RWPE1 (cell line): ENCODE results near the gene ANO1.

ENCODE experiments used
- CTCF ChIA-PET: fragments of 350-600 bp; sonication (Branson Sonifier 250); formaldehyde crosslinking; extraction: SDS; loops from one replicate; lab custom pipeline; 2021; lab: Yijun Ruan, JAX
- POLR2A ChIA-PET: fragments of 400-600 bp; formaldehyde crosslinking; extraction: SDS; loops from one replicate; lab custom pipeline; 2020; ENCODE audit warnings: antibody characterized with exemption; ENCODE audit not compliant: low non-redundant PET; lab: Yijun Ruan, JAX
- DNase-seq: peaks from one replicate; pipeline ENCODE4 v3.0.0; 2012; ENCODE audit warnings: low spot score
- H3K27ac ChIP-seq: fragments of 450-650 bp; 2 replicates; pipeline ENCODE4 v1.5.1; 2017
- CTCF ChIP-seq: fragments of 450-650 bp; conservative IDR thresholded peaks from 2 replicates; pipeline ENCODE4 v1.5.1; 2017; ENCODE audit warnings: low read depth, mild to moderate bottlenecking

The ANO1 gene

GRCh38 chr11:70164705-70165104 is 86.6 kb downstream of the ANO1 start:
- no peak overlapping the region for H3K27ac ChIP-seq
- POLR2A ChIA-PET, result no interaction called here
- CTCF ChIA-PET, result interaction anchor here (0.6 kb wide), 1 partner anchor 27 kb away, joined by 3 read pairs; no protein-coding TSS in a partner anchor
- no peak for TF ChIP-seq CTCF
- DNase-seq, result no peak

GRCh38 chr11:70167120-70167519 is 89.0 kb downstream of the ANO1 start:
- POLR2A ChIA-PET, result no interaction called here
- DNase-seq, result no peak
- no peak overlapping the region for H3K27ac ChIP-seq
- TF ChIP-seq CTCF, result no peak
- CTCF ChIA-PET, result interaction anchor here (0.5 kb wide), 1 partner anchor 96 kb away, joined by 3 read pairs; no protein-coding TSS in a partner anchor

- H3K27ac ChIP-seq, result no peak overlapping the region
- ChIA-PET CTCF (interaction anchor here (0.5 to 0.6 kb wide), 2 partner anchors 97 to 111 kb away, joined by 3 read pairs; no protein-coding TSS in a partner anchor), POLR2A (no interaction called here)
- no peak for TF ChIP-seq CTCF
- no peak for DNase-seq
Measured at GRCh38 chr11:70167723-70168404, 89.7 kb downstream of the ANO1 start.

GRCh38 chr11:70168405-70168754 is 90.3 kb downstream of the ANO1 start:
- POLR2A ChIA-PET, result no interaction called here
- DNase-seq, result no peak

GRCh38 chr11:70169127-70169526 is 91.0 kb downstream of the ANO1 start:
- H3K27ac ChIP-seq, result no peak overlapping the region
- no peak for TF ChIP-seq CTCF
- CTCF ChIA-PET, result no interaction called here
- POLR2A ChIA-PET, result no interaction called here
- DNase-seq, result no peak

More at GRCh38 chr11:70168405-70168754, 90.3 kb downstream of the ANO1 start:
- TF ChIP-seq CTCF, result no peak
- H3K27ac ChIP-seq, result no peak overlapping the region
- CTCF ChIA-PET, result interaction anchor here (0.6 kb wide), 1 partner anchor 111 kb away, joined by 3 read pairs; no protein-coding TSS in a partner anchor

- POLR2A ChIA-PET, result no interaction called here
- no peak for TF ChIP-seq CTCF
- CTCF ChIA-PET, result interaction anchor here (0.5 to 0.7 kb wide), 3 partner anchors 12 to 251 kb away, joined by 3 to 4 read pairs (median 3); no protein-coding TSS in a partner anchor
- H3K27ac ChIP-seq, result no peak overlapping the region
- no peak for DNase-seq
Measured at GRCh38 chr11:70169632-70170031, 91.5 kb downstream of the ANO1 start.
